GM12878 (cell line): ENCODE results near the gene MICAL3. TPM values are rescaled to one million over a fixed set of nuclear protein-coding genes. Genes with fewer than 3 reads are reported as not detected.

Source experiments
- ATF2 ChIP-seq: IDR thresholded peaks from 2 replicates; pipeline ENCODE4 v1.6.1; 2012; ENCODE audit warnings: low read length, inconsistent platforms
- CHD1 ChIP-seq: IDR thresholded peaks from 2 replicates; pipeline ENCODE4 v1.6.1; 2012; ENCODE audit warnings: low read depth, low read length, improper control_type of control experiment
- CHD4 ChIP-seq: fragments of 200-600 bp; sonication (generic); IDR thresholded peaks from 2 replicates; pipeline ENCODE4 v1.6.1; 2016; ENCODE audit warnings: mild to moderate bottlenecking
- E2F4 ChIP-seq: IDR thresholded peaks from 2 replicates; pipeline ENCODE4 v1.6.1; 2012; ENCODE audit warnings: low read depth, low read length, improper control_type of control experiment
- FOXM1 ChIP-seq: IDR thresholded peaks from 2 replicates; pipeline ENCODE4 v1.6.1; 2012; ENCODE audit warnings: low read depth, mild to moderate bottlenecking, inconsistent platforms, low read length, moderate library complexity
- GABPA ChIP-seq: IDR thresholded peaks from 2 replicates; pipeline ENCODE4 v1.6.1; 2014; ENCODE audit warnings: antibody characterized with exemption, low read depth, mild to moderate bottlenecking, inconsistent platforms
- MTA3 ChIP-seq: IDR thresholded peaks from 2 replicates; pipeline ENCODE4 v1.6.1; 2012; ENCODE audit warnings: low read length, inconsistent platforms, borderline replicate concordance
- NBN ChIP-seq: fragments of 450-650 bp; IDR thresholded peaks from 2 replicates; pipeline ENCODE4 v1.6.1; 2016
- RBBP5 ChIP-seq: fragments of 200-600 bp; sonication (generic); conservative IDR thresholded peaks from 2 replicates; pipeline ENCODE4 v1.6.1; 2016
- RUNX3 ChIP-seq: IDR thresholded peaks from 2 replicates; pipeline ENCODE4 v1.6.1; 2012; ENCODE audit warnings: low read length, inconsistent platforms
- SMARCA5 ChIP-seq: fragments of 450-650 bp; IDR thresholded peaks from 2 replicates; pipeline ENCODE4 v1.6.1; 2017; ENCODE audit warnings: mild to moderate bottlenecking
- ZBTB40 ChIP-seq: fragments of 450-650 bp; IDR thresholded peaks from 2 replicates; pipeline ENCODE4 v1.6.1; 2016; ENCODE audit warnings: mild to moderate bottlenecking, moderate library complexity, borderline replicate concordance
- polyA plus RNA-seq, 11 experiments: library from polyadenylated mRNA; depleted of rRNA in 4 of 11; unstranded in 6 of 11; stranded (reverse) in 5 of 11; fragments of >200 nt; fragmentation: Nextera tagmentation in 4 of 11; fragmentation: Illumina TruSeq in 1 of 11; extraction: Ambion mirVana in 4 of 11; extraction: Trizol in 1 of 11; gene quantifications; 1 replicate in 1 of 11; 2 replicates in 10 of 11; pipeline versions ENCODE4 v1.2.1 to v1.2.3, GENCODE V29; 2011 to 2016; ENCODE audit warnings: inconsistent platforms in 2 of 11, missing spikeins in 2 of 11, low read depth in 1 of 11
- total RNA-seq, 4 experiments: library from RNA; depleted of rRNA in 3 of 4; stranded (reverse); fragments of >200 nt in 3 of 4; fragmentation: Illumina TruSeq in 1 of 4; extraction: Trizol in 1 of 4; gene quantifications; 2 replicates each; pipeline versions ENCODE4 v1.2.1 to v1.2.3, GENCODE V29; 2013 to 2021

Gene MICAL3
- total and polyA plus RNA-seq, 10 of the 15 experiments (the other 5 are each of a cell fraction or from before 2014, with no cell fraction given), result 2.6 to 92.2 (median 24.0) TPM

GRCh38 chr22:18056807-18057474 lies 32.6 kb upstream of the MICAL3 start (continued):
- no peak for TF ChIP-seq ATF2
- no peak for TF ChIP-seq RBBP5
- TF ChIP-seq GABPA, result no peak
- TF ChIP-seq CHD1, result no peak
- peak; percentile 72; the same call in 1 of the 2 replicates for TF ChIP-seq MTA3
- TF ChIP-seq FOXM1, result no peak
- no peak for TF ChIP-seq SMARCA5
- peak; percentile 93 for TF ChIP-seq RUNX3
- TF ChIP-seq CHD4, result no peak
- TF ChIP-seq E2F4, result no peak
- TF ChIP-seq NBN, result peak; percentile 44; the same call in 1 of the 2 replicates
- no peak for TF ChIP-seq ZBTB40
